HG03196 (cell line): Measurements from ENCODE around the gene SRP54.
"Not testable (repeated sequence)": the region's sequence is repeated elsewhere in the genome, so short reads cannot be mapped to it uniquely, and the experiment has no call there.

Source experiments
- ATAC-seq: cut with Tn5 transposase; IDR thresholded peaks from one replicate; pipeline ENCODE4 v1.9.1; 2021; ENCODE audit not compliant: unreplicated experiment

SRP54 gene

DNA sequence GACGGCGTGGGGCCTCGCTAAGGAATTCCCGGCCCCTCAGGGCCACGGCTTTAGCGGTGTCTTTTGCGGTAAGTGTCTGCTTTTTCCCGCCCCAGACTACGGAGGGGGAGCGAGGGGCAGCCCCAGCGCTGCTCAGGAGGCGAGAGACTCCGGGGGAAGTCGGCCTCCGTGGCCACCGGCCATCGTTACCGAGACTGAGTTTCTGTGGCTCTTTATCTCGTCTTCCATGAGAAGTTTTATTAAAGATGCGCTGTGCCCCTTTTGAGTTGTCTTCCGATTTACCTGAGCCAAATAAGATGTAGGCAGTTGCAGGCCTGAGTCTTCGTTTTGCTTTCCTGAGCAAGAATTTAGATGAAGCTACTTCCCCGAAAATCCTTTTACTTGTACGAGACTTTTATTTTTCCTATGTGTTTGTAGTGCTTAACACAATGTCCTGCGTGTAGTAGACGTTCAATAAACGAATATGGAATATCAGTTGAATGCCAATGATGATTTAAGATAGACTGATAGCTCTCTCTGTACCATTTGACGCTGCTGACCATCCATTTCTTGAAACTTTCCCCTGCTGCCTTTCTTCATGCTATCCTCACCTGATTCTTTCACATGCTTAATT lies 462 bp downstream of the SRP54 start:
- peak; percentile 21 for ATAC-seq

DNA sequence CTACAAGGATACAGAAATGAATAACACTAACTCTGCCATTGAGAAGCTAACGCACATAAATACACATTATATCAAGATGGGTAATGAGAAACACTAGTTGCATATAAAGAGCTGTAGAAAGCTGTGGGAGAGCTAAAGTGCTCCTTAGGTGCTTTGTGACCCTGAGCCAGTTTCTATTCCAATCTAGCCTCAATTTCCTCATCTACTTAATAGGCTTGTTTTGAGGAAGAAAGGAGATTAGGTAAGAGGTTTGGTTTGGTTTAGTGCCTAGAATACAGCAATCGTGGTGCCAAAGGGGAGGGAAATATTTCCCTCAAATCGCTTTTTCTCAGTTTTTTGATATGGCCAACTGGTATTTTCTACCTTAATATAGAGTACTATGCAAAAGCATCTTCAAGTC lies 994 bp downstream of the SRP54 start:
- no peak for ATAC-seq

DNA sequence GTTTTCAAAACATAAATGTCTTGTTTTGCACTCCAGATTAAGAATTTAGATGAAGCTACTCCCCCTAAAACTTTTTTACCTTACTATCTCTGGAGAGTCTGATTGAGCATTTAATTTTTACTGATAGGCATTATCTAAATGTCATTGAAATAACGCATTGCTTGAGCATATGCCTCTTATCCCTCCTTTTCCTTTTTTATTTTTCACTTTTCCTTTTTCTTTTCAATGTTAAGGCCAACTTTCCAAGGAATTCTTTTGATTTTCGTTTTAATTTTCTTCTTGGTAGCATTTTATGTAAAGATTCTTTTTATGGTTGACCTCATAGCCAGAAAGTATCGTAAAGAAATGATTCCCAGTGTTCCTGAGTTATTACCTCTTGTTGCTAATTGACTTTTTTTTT lies 2.9 kb downstream of the SRP54 start:
- ATAC-seq: no peak

DNA sequence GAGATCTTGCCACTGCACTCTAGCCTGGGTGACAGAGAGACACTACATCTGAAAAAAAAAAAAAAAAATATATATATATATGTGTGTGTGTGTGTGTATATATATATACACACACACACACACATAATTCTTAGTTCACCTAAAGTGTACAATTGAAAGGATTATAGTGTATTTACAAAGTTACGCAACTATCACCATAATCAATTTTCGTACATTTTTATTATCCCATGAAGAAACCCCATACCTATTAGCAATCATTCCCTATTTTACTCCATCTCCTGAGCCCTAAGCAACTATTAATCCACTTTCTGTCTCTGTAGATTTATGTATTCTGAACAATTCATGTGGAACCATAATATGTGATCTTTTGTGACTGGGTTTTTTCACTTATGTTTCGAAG lies 4.4 kb downstream of the SRP54 start:
- no peak for ATAC-seq

DNA sequence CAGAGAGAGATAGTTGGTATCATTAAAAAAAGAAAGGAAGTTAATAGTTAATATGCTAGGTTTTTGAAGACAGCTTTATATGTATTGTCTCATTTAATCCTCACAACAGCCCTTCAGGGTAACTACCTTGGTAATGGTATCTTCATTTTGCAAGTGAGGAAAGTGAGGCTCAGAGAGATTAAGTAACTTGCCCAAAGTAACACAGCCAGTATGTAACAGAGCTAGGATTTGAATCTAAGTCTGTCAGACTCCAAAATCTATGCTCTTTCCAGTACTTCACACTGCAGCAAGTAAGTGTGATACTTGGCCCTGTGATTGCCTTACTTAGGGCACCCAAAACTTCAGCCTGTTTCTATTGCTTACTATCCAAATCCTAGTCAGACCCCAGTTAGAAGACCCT lies 7.0 kb downstream of the SRP54 start:
- ATAC-seq: no peak

DNA sequence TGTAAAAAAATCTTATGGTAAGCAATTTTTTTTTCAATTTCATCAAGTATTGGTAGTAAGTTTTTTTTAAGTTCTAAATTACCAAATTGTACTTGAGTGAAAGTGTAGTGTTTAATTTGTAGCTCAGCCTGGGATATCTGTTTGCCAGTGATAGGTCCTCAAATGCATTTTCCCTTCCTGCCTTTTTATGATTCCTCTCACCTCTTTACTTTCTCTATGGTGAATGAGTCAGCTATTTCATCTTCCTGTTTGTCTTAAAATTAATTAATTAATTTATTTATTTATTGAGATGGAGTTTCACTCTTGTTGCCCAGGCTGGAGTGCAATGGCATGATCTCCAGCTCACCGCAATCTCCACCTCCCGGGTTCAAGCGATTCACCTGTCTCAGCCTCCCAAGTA lies 10.6 kb downstream of the SRP54 start:
- ATAC-seq: no peak

DNA sequence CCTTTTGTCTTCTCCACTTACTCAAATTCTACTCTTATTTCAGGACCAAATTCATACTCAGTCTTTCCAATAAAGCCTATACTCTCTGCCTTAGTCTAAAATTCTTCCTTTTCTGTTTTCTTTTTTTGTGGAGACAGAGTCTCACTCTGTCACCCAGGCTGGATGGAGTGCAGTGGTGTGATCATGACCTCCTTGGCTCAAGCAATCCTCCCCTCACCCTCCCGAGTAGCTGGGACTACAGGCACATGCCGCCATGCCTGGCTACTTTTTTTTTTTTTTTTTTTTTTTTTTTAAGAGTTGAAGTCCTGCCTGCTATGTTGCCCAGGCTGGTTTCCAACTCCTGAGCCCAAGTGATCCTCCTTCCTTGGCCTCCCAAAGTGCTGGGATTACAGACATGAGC lies 11.9 kb downstream of the SRP54 start:
- no peak for ATAC-seq

DNA sequence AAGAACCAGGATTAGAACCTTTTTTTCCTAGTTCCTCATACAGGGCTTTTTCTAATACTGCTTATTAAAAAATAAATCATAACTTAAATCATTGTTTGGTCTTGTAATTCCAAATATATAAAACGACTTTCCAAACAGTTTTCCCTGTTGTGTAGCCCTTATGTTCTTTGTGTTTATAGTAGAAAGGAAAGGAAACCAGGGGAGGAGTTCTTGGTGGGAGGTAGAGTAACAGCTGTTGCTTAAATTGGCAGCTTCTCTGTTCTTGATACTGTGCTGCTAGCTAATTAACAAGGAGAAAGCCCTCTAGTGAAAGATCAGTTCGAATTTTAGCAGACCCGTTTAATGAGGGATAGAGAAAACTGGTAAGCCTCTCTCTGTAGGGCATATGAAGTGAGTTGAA lies 15.0 kb downstream of the SRP54 start:
- no peak for ATAC-seq

DNA sequence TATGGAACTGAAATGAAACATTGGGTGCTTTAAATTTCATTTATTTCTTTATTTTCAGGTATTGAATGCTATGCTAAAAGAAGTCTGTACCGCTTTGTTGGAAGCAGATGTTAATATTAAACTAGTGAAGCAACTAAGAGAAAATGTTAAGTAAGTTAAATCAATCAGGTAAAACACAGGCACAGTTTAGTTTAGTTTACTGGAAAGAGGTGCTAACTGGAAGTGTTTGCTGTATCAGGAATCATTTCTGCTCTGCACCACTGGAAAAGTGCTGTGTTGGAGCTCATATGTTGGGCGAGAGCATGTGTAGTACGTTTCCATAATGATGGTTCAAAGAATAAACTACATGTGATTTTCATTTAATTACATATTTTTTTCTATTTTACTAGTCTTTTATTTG lies 16.7 kb downstream of the SRP54 start:
- ATAC-seq: no peak

DNA sequence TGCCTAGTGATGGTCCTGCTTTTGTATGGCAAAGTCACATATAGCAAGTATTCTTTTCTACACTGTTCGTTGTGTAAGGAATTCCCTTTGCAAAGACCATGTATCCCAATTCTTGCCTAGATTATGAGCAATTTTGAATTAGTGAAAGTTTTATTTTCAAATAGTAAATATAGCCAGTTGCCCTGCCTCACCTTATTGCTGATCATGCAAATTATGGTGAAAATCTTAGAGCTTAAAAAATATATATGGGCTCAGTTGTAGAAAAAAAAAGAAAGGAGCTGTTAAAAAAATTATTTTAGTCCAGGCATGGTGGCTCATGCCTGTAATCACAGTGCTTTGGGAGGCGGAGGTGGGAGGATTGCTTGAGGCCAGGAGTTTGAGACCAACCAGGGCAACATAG lies 18.8 kb downstream of the SRP54 start:
- no peak for ATAC-seq

DNA sequence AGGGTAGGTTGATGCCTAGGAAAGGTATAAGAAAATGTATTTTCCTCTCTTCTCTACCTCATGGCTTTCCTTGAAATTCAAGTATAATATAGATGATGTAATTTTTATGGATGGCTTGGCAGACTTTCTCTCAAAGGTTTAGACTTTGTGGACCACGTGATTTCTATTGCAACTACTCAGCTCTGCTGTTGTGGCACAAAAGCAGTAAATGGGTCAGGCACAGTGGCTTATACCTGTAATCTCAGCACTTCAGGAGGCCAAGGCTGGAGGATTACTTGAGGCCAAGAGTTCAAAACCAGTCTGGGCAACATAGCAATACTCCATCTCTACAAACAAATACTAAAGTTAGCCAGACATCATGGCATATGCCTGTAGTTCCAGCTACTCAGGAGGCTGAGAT lies 22.0 kb downstream of the SRP54 start:
- no peak for ATAC-seq

DNA sequence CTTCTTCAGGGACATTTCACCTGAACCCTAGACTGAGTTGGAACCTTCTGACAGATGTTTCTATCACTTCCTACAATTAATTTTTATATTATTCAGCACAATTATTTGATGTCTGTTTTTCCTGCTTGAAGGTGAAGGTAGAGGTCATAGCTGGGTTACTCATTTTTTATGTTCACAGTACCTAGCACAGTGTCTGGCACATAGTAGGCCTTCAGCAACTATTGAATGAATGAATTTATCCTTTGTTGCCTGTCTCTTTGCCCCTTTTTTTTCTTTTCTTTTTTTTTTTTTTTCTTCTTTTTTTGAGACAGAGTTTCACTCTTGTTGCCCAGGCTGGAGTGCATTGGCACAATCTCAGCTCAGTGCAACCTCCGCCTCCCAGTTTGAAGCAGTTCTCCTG lies 33.8 kb downstream of the SRP54 start:
- ATAC-seq: no peak

DNA sequence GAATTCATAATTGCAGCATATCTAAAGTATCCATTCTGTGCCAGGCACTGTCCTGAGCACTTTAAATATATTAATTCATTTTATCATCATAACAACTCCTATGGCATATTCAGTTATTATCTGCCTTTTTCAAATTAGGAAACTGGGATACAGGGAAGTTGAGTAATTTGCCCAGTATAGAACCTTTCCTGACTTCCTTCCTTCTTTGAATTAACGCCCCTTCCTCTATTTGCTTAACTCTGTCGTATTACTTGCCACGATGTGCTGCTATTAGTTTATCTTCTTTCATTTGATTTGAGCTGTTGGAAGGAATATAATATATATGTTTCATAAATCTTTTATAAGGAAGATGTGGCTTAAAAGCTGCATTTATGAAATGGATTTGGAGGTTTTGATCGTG lies 37.9 kb downstream of the SRP54 start:
- ATAC-seq: no peak

DNA sequence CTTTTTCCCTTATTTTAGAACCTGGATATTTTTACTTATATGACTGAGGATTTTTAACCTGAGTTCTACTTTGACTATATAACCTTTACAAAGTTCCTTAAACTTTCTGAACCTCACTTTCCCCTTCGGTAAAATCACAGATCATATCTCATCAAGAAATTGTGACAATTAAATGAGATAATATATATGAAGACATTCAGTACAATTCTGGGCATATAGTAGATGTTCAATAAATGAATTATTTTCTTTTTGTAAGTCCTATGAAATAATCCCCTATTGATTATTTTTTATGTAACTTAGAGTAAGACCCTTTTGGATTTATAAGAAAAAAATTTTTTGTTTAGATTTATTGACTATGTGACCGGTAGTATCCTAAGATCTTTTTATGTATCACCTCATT lies 45.6 kb downstream of the SRP54 start:
- ATAC-seq: no peak

DNA sequence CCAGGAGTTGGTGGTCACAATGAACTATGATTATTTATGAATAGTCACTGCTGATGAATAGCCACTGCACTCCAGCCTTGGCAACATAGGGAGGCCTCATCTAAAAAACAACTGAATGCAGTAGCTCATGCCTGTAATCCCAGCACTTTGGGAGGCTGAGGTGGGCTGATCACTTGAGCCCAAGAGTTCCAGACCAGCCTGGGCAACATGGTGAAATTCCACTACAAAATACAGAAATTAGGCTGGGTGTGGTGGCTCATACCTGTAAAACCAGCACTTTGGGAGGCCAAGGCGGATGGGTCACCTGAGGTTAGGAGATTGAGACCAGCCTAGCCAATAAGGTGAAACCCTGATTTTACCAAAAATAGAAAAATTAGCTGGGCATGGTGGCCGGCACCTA lies 49.8 kb downstream of the SRP54 start:
- no peak for ATAC-seq

DNA sequence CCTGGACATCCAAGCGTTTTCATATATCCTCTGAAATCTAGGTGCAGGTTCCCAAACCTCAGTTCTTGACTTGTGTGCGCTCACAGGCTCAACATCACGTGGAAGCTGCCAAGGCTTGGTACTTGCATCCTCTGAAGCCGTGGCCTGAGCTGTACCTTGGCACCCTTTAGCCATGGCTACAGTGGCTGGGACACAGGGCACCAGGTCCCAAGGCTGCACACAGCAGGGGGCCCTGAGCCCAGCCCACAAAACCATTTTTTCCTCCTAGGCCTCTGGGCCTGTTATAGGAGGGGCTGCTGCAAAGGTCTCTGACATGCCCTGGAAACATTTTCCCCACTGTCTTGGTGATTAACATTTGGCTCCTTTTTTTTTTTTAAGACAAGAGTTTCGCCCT lies 51.6 kb downstream of the SRP54 start:
- no peak for ATAC-seq

DNA sequence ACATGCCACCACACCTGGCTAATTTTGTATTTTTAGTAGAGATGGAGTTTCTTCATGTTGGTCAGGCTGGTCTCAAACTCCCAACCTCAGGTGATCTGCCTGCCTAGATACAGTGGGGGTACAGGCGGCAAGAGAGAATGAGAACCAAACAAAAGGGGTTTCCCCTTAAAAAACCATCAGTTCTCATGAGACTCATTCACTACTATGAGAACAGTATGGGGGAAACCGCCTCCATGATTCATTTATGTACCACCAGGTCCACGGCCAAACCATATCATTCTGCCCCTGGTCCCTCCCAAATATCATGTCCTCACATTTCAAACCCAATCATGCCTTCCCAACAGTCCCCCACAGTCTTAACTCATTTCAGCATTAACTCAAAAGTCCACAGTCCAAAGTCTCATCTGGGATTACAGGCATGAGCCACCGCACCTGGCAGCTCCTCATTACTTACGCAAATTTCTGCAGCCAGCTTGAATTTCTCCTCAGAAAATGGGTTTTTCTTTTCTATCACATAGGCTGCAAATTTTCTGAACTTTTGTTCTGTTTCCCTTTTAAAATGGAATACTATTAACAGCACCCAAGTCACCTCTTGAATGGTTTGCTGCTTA lies 52.3 kb downstream of the SRP54 start:
- not testable (repeated sequence) for ATAC-seq

DNA sequence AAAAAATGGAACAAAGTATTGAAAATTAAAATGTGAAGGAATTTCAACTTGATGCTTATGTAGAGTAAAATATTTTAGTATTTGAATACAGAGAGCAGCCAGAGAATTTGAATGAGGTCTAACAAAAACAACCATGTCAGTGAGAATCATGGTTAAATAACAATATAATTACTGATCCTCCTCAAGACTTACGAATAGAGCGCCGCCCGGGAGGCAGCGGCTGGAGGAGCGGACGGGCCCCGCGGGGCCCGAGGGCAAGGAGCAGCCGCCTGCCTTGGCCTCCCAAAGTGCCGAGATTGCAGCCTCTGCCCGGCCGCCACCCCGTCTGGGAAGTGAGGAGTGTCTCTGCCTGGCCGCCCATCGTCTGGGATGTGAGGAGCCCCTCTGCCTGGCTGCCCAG lies 55.5 kb downstream of the SRP54 start:
- ATAC-seq: not testable (repeated sequence)

DNA sequence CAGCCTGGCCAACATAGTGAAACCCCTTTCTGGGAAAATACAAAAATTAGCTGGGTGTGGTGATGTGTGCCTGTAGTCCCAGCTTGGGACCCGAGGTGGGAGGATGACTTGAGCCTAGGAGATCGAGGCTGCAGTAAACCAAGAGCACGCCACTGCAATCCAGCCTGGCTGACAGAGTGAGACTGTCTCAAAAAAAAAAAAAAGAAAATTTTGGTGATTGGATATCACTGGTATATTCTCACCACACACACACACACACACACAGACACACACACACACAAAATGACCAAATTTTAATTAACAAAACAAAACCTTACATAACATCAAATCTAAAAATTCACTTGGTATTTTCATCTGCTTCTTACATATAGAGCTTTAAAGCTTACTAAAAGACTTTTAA lies 59.8 kb downstream of the SRP54 start:
- no peak for ATAC-seq

DNA sequence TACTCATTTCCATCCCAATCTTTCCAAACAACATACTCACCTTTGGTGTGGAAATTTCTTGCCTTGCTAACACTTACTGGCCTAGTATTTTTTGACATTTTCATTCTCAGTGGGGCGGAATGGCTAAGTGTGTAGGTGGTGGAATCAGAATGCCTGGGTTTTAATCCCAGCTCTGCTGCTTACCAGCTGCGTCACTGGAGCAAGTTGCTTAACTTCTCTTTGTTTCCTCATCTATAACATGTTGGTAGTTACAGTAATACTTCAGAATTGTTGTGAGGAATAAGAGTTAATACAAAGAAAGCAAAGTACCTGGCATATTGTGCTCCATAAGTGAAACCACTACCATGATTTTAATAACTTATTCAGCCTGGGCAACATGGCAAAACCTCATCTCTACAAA lies 60.3 kb downstream of the SRP54 start:
- ATAC-seq: no peak

DNA sequence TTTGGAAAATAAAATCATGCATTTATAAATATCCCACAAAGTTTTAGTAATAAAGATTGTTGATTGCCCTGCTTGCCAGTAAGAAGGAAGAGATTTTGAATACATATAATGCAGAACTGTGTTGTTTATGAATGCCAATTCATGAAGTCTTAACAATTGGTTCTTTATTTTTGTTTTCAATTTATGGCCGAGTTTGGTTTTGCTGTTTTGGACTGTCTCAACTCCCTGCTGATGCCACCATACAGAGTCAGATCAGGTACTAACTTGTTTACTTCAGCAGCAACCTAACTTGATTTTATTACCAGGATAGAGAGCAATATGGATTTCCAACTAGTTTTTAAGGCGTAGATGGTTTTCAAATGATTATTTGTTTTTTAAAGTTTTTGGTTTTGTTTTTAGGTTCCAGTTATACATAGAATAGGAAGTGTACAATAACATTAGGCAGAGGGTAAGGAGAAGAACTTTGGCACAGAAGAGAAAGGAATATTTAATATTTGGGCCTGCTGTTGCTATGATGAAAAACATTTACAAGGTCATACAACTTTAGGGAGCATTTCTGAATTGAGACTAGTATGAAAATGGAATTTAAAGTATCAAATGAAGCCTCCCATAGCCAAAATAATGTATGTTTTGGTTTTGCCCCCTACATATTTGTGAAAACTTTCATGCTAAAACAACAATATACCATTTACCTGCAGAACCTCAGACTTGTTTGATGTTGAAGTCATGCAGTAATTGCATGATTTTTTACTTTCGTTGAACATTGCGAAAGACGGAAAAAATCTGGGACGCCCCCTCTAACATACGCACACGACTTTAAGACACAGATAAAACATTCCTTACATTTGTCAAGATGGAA lies 62.4 kb downstream of the SRP54 start:
- no peak for ATAC-seq

DNA sequence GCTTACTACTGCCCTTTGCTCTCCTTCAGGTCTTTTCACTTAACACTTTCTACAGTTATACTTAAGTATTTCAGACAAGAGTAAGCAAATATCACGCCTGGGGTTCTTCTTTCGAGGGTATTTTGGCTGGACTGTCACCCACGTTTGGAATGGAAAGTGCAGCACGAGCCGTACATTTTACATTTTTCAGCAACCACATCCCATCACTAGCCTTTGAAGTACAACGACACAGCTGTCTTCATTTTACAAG lies 62.9 kb downstream of the SRP54 start:
- no peak for ATAC-seq
